HuH-7 (cell line): ENCODE results near the gene RAD18.

Experiments used
- DNase-seq: peaks from one replicate; pipeline ENCODE4 v3.0.0; 2011; ENCODE audit warnings: low spot score

RAD18 gene

DNA sequence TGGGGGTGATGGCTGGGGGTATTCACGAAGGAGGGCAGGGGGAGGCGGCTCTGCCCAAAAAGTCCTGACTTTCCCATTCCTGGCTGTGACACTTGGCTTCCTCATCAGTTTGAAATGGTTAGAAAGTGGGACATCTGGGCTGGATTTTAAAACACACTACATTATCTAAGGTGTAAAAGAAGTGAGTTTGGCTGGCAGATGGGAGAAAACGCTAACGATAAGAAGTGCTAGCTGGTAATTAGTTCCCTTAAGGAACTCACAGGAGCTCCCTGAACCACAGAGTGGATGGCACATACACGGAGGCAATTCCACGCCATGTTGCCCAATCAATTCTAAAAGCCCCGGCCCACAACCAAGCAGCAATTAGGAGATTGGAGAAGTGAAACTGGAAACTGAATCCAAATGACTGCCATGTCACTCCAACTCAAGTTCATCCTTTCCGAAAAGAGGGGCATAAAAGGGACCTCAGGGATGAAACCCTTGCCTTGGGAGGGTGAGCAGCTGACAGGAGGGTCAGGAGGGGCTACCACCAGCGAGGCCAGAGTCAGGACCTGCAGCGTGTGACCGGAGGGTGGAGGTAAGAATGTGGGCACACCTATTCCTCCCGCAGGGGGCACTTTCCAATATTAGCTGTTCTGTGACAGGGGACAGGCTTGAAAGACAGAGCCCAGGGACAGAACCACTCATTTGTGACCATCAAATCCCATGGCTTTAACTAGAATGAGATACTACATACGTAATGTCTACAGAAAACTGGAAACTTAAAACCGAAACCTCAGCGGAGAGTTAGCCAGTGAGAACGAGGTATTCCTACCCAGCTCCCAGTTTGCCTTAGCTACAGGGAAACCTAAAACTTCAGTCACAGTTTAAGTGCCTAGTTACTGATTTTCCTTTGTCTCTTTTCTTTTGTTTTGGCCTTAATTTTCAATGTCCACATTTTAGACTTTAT lies 98.6 kb downstream of the RAD18 start:
- DNase-seq: no peak

- DNase-seq: no peak
Observed at GRCh38 chr3:8863891-8864290, 99.4 kb downstream of the RAD18 start.

- no peak for DNase-seq
Observed at GRCh38 chr3:8857720-8858367, 105.4 kb downstream of the RAD18 start.

DNA sequence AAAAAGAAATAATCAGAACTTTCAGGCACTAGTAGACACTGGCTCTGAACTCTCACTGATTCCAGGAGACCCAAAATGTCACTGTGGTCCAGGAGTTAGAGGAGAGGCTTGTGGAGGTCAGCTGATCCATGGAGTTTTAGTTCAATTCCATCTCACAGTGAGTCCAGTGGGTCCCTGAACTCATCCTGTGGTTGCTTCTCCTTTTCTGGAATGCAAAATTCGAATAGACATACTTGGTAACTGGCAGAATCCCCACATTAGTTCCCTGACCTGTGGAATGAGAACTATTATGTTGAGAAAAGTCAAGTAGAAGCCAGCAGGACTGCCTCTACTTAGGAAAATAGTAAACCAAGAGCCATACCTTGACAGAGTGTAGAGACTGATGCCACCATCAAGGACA lies 106.6 kb downstream of the RAD18 start:
- DNase-seq: no peak

- DNase-seq: no peak
Observed at GRCh38 chr3:8856071-8856470, 107.2 kb downstream of the RAD18 start.

- no peak for DNase-seq
Observed at GRCh38 chr3:8854656-8855055, 108.6 kb downstream of the RAD18 start.

DNA sequence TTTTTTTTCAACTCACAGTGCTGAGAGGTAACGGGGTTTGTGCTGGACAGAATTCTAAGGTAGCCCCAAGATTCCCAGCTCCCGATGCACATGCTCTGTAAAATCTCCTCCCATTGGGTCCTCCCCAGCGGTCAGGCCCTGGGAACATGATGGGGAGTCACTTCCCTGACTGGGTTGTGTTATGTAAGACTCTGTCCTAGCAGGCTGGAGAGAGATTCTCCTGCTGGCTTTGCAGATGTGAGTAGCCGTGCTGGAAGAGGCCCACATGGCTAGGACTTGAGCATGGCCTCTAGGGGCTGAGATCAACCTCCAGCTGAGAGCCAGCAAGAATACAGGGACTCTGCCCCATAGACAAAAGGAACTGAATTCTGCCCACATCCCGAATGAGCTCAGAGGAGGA lies 110.2 kb downstream of the RAD18 start:
- no peak for DNase-seq

DNA sequence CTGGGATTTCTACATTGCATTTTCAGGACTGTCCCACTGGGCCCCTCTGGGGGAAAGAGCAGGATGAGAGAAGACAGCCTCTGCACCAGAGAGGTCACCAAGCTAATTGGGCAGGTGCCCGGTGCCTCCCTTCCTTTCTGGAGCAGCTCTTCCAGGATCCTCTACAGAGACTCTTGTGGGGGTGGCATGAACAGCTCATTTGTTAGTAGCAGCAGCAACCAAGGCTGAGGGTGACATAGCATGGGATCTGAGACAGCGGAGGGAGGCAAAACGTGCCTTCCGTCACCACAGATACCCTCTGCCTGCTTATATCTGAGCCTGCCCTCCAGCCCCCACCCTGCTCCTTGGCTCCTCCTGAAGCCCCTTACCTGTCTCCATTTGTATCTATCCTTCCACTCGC lies 110.8 kb downstream of the RAD18 start:
- DNase-seq: no peak

DNA sequence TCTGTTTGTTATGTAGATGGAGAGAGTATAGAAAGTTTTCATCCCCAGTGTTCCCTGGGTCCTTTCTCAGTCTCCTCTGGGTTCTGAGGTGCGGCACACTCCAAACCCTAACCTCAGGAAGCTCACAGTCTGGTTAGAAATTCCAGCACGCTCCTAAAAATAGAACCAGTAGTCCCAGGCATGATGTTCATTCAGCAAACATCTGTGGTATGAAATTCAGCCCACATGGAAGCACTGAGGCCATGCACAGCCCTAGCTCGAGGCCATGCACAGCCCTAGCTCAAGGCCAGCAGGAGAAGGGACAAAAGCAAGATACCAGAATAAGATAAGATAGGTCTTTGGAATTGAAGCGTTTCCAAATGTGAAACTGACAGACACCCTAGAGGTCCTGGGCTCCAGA lies 111.6 kb downstream of the RAD18 start:
- no peak for DNase-seq

DNA sequence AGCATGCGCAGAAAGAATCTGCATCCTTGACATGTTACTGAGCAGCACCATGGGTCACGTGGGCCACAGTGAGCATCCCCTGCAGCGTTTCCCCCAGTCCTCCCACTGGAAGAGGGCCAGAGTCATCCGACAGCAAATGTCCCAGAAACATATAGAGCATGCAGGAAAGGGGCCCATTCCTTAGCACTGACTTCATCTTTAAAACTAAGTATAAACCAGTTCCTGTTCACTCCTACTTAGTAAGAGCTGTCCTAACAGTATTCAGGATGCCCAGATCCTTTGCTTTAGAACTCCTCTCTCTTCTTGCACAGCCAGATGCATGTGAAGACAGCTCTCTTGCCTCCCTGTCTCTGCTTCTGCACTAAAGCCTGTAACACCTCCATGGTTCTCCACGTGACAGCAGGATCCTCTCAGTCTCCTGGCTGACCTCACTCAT lies 114.6 kb downstream of the RAD18 start:
- no peak for DNase-seq

- no peak for DNase-seq
Observed at GRCh38 chr3:8847317-8847716, 116.0 kb downstream of the RAD18 start.

DNA sequence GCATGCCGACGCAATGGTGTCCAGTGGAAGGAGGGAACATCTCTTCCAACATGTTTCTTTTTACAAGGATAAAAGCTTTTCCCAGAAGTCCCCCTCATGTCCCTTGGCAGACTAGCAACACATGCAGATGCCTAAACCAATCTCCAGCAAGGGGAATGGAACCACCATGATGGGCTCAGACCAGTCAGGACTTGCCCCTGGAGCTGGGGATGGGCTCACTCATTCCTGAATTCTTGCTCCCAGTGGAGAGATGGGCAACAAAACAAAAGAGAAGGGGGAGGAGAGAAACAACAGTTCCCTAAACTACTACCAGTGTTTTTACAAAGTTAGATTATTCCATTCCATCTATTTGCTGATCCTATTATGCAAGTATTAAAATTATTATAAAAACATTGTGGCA lies 117.1 kb downstream of the RAD18 start:
- DNase-seq: no peak

DNA sequence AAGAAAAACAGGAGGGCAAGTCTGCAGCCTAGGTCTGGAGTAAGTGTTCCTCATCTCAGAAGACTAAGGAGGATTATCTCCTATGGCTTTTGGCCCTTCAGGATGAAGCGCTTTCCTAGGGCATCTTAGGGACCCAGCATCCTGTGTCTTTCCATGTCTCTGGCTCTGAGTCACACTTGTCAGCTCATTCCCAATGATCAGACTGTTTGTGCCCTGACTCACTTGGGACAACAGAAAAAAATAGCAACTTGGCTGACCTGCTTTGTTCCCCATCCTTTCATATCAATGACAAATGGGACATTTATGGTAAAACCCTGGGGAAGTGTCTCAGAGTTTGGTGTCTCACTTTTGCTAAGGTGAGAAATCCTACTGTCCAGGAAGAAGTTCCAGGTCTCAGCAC lies 117.6 kb downstream of the RAD18 start:
- DNase-seq: no peak

GRCh38 chr3:8843347-8843746 lies 119.9 kb downstream of the RAD18 start:
- no peak for DNase-seq

DNA sequence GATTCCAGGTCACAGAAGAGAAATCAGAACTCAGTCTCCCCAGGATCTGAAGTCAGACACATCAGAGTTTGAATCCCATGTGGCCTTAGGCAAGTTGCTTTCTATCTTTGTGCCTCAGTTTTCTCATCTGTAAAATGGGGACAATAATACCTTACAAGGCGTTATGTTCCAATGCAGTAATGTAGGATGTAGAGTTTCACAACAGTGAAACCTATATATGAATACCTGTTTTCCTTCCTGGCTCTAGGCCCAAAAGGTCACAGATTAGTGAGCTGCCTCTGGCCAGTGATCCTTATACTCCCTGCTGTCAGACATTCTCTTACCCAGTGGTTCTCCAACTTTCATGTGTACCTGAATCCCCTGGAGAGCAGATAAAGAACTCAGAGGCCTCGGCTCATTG lies 121.0 kb downstream of the RAD18 start:
- no peak for DNase-seq

GRCh38 chr3:8841472-8841871 lies 121.8 kb downstream of the RAD18 start:
- DNase-seq: no peak

GRCh38 chr3:8840556-8840955 lies 122.7 kb downstream of the RAD18 start:
- no peak for DNase-seq

- no peak for DNase-seq
Observed at GRCh38 chr3:8839607-8840325, 123.5 kb downstream of the RAD18 start.

DNA sequence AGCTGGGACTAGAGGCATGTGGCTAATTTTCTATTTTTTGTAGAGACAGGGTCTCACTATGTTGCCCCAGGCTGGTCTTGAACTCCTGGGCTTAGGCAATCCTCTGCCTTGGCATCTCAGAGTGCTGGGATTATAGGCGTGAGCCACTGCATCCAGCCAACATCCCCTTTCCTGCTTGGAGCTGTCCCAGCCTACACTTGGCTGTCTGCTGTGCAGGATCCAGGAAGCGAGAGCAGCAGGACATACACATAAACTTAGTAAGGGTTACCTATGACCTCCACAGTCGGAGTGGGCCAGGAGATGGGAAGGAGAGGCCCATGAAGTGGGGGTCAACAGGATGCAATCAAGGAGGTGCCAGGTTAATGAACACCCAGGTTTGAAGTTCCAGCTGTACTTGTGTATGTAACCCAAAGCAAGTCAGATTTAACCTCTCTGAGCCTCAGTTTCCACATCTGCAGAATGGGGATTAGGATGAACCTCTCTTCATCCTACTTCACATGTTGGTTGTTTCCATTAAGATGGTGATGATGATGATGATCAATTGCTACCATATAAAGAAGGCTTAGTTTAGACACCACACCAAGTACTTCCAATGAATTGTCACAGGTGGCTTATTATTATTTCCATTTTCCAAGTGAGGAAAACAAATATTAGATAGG lies 124.4 kb downstream of the RAD18 start:
- DNase-seq: no peak

DNA sequence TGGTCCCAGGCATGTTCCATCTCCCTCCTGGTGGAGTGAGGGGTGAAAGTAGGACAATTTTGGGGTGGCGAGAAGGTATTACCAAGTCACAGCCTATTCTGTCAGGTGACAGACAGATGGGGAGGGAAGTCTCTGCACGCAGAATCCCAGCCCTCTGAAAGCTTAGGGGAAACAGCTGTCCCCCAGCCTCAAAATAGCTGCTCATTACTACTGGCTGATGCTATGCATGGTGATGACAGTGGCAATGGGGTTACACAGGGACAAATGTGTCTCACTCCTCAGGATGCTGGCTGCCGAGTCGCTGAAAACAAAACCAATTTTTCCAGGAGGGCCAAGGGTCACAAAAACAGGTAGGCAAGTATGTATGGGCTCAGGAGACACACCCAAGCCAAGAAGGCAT lies 125.0 kb downstream of the RAD18 start:
- no peak for DNase-seq

DNA sequence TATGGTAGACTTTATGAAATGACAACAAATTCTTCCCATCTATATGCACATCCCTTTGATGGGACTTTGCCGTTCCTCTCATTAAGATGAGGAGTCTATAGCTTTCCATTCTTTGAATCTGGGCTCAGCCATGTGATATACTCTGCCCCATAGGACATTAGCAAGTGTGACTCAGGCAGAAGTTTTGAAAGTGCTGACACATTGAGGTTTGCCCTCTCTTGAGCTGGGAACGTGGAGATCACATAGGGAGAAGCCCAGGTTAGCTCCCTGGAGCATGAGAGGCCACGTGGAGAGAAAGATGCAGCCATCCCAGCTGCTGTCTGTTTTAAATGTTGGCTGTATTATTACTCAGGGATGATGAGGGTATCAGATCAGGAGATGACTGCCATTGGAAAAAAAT lies 126.1 kb downstream of the RAD18 start:
- no peak for DNase-seq

- DNase-seq: no peak
Observed at GRCh38 chr3:8836096-8836495, 127.2 kb downstream of the RAD18 start.
